Hypothalamus (tissue), 51 donors: ENCODE measurements around the gene ZNF202.
"Not testable (repeated sequence)": the region's sequence is repeated elsewhere in the genome, so short reads cannot be mapped to it uniquely, and the experiment has no call there.

Experiments used
- DNase-seq, 51 donors: peaks; one replicate each; lab custom pipeline; 2025; lab: John Stamatoyannopoulos, UW

ZNF202 gene

DNA sequence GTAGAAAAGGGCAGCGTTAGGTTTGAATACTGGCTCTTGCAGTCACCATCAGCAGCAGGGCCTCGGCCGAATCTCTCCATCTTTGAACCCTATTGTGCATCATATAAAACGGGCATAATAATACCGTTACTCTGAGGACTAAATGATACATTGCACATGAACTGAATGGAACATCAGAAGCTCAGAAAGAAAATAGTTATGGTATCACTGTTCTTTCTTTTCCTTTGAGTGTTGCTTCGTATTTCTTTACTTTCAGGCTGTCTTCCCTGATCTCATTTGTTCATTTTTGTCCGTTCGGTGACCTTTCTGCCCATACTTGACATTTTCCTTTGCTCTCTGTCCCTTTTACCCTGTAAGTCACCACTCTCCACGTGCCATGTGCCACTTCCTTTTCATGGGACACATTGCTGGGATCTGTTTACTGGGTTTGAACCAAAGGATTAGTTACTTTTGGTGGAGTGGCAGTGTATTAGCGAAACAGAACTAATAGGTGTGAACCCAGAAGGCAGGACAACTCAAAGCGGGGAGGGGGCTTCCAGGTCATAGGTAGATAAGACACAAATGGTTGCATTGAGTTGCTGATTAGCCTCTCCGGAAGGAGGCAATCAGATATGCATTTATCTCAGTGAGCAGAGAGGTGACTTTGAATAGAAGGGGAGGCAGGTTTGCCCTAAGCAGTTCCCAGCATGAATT is 717 bp upstream of the ZNF202 start:
- peak in 3 of 51 donors; percentile 15 to 57 (median 23) for DNase-seq

DNA sequence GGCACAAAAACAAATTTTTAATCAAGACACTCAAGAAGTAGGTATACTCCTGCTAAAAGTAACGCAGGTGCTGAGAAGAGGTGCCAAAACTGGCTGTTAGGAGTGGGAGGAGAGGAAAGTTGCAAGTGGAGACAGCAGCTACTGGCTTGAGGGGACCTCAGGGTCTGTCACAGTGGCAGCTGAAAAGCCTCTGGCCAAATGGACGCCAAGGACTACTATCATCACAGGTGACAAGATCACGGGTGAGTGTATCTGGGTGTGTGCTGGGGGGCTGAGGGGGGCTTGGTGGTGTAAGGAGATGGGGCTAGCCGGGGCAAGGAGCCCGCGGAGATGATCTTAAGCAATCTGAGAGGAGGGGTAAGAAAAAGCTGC is 687 bp downstream of the ZNF202 start:
- peak in 1 of 51 donors; percentile 22 for DNase-seq

DNA sequence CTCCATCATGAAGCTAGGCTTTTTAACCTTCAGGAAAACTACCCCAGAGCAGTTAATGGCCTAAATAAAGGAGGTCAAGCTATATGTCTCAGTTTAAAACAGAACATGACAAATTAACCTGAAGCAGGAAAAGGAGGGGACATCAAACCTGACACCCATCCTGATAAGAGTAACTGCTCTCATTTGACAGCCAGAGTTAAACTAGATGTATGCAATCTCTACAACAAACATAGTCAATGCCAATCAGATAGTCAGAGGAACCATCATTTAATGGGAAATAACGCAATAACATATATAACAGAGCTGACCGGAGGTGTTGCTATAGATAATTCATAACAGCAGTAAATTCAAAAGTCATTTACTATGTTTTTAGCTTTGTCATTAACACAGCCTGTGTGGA is 3.1 kb downstream of the ZNF202 start:
- DNase-seq = no peak

DNA sequence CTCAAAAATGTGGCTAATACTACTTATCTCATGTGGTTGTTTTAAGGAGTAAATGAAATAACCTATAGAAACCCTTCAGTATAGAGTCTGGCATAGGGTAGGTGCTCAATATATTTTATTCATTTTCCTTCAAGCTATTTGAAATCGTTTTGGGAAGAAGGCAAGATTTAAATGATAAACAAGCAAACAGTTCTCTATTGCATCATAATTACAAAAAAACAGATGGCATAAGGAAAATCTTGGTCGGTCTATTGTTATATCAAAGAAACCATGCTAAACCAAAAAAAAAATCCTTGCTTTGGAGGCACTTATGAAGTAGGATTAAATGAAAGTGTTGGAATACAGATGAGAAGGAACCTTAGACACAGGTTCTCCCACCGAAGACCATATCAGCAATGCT is 4.7 kb downstream of the ZNF202 start:
- DNase-seq = no peak

DNA sequence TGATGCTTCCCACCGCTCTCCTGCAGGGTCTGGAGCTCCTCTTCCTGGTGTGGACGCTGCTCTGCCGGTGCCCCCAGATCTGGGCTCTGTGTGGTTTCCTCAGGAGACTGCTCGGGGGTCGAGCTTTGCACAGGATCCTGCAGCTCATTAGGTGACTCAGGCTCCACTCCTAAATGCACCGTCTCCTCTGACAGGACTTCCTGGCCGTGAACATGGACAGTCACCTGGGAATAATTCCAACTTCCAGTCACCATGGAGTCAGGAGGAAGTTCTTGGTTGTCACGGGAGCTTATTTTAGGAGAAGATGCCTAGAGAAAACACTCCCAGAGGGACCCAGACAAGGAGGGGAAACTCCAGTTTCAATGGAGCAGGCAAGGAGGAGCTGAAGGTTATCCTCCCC is 11.9 kb downstream of the ZNF202 start:
- DNase-seq = no peak

DNA sequence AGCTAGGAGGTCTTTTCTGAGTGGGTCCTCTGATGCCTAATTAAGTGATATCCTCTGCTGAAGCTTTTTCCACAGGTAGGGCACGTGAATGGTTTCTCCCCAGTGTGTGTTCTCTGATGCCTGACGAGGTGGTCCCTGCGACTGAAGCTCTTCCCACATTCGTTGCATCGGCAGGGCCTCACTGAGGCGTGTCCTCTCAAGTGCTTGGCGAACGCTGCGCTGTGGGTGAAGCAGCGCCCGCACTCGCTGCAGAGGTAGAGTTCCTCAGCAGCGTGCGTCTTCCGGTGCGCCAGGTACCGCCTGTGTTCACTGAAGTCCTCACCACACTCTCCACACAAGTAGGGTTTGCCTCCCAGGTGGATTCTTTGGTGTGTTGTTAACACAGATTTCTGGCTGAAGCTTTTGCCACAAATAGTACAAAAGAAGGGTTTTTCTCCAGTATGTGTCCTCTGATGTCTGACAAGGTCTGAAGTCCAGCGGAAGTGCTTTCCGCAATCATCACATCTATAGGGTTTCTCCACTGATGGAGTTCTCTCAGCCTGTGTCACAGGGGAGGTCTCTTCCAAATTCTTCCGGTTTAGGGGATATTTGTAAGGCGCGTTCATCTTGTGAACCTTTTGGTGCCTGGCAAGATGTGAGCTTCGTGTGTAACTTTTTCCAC is 15.3 kb downstream of the ZNF202 start:
- no peak for DNase-seq

DNA sequence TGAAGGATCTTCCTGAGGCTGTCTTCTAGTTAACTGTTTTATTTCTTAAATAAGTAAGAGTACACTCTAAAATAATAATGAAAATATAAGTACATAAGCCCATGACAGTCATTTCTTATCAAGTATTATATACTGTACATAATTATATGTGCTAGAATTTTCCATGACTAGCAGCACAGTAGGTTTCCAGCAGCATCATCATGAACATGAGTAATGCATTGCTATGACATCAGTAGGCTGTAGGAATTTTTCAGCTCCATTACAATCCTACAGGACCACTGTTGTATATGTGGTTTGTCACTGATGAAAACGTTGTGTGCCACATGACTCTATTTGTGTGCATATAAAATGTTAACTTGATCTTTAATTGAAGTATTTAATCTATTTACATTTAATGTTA is 22.0 kb downstream of the ZNF202 start:
- no peak for DNase-seq

DNA sequence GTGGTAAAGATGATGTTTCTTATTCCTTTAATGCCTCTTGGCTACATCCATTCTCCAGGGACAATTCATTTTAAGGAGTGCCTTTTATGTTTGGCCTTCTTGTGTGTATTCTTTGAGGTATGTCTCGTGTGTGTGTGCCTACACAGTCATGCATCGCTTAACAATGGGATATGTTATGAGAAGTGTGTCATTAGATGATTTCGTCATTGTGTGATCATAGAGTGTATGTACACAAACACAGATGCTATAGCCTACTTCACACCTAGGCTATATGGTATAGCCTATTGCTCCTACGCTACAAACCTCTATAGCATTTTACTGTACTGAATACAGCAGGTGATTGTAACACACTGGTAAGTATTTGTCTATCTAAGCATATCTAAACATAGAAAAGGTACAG is 23.0 kb downstream of the ZNF202 start:
- no peak for DNase-seq

DNA sequence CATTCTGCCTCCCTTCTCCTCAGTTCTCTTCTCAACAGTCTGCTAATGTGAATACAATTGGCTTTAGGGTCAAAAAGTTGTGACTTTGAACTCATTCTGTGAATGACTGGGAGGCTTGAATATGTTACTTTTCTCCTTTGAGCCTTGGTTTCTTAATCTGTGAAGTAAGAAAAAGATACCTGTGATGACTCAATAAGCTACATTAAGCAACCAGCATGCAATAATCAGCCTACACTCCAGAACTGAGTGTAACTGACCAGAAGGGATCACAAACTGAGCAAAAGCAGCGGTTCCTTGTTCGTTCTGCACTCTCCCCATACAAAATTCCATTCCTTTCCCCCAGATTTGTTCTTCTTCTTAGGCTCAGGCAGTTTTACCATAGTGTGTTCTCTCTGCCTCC is 23.4 kb downstream of the ZNF202 start:
- DNase-seq = no peak

DNA sequence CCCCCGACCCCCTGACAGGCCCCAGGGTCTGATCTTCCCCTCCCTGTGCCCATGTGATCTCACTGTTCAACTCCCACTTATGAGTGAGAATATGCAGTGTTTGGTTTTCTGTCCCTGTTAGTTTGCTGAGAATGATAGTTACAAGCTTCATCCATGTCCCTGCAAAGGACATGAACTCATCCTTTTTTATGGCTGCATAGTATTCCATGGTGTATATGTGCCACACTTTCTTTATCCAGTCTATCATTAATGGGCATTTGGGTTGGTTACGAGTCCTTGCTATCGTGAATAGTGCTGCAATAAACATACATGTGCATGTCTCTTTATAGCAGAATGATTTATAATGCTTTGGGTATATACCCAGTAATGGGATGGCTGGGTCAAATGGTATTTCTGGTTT is 28.8 kb downstream of the ZNF202 start:
- not testable (repeated sequence) for DNase-seq

DNA sequence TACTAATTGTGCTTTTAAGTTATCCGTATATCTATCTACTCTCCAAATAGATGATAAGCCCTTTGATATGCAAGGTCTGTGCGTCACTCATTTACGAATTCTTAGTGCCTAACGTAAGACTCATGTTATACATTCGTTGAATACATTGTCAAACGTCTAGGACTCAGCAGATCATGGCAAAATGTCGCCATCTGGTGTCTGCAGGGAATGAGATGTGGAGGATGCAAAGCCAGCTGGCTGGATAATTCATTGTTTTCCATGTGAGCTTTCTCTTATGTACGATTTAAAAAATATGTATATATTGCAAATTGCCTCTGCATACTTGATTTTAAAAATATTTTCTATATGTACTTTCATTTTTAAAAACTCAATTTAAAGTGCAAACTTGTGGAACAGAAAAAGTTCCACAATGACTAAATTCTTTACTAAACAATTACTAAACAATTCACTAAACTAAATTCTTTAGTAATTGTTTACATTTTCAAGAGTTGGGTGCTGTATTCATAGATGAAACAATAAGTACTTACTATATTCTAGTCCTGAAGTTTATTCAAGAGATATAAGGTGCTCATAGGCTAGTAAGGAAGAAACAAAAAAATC is 33.8 kb downstream of the ZNF202 start:
- peak in 28 of 51 donors; percentile 1 to 63 (median 30) for DNase-seq

DNA sequence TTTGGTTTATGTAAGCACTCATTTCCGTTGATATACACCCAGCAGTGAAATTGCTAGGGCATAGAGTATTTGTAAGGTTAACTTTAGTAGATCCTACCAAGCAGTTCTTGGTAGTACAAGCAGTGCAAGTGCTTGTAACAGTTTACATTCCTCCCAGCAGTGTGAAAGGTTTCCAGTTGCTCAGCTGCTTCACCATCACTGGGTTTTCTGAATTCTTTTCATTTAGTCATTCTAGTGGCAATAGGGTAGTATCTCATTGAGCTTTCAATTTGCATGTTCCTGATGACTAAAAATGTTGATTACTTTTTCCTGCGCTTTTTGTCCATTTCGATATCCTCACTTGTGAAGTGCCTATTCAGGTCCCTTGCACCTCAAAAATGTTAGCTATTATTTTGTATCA is 34.3 kb downstream of the ZNF202 start:
- DNase-seq = no peak

DNA sequence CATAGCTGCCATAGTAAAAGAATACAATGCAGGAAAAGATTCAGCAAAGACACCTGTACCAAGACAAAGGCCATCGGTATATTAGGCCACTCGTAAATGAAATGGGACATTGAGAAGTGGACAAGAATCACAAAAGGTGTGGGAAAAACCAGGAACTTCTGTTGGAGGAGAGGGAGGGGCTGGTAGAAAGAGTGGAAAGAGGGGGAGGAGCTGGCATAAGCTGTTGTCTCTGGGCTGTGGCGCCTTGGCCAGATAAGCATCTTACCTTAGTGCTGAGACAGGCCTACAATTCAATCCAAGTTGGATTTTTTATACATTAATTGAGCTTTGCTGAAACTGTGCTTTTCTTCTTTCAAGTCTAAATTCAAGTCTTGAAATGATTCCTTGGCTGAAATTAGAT is 37.1 kb downstream of the ZNF202 start:
- DNase-seq = no peak

DNA sequence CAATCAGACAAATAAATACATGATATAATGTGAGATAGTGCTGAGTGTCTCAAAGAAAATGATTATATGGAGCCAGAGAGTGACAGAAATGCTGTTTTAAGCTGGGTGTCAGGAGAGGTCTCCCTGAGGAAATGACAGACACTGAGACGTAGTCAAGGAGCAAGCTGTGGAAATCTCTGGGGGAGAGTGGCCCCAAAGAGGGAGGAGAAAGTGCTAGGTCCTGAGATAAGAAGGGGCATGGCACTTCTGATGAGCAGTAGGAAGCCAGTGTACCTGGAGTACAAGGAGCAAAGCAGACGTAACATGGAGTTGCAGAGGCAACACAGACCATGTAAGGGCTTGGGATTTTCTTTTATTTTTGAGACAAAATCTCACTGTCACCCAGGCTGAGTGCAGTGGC is 38.8 kb downstream of the ZNF202 start:
- DNase-seq = no peak

DNA sequence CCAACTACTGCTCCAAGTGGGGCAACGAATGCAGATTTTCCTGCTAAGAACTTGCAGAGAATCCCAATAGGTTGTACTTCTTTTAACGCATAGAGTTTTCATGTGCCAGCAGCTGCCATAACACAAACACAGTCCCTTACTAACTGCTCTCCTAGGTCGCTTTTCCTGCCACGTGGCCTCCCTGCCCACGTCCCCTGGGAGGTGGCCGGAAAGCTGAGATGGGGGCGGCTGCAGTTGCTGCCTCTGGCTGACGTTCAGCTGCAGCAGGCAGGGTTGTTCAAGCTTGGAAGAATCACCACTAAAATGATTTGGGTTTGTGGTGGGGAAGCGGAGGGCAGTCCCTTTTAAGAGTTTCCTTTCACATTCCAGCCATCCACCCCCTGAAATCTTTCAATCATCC is 39.3 kb downstream of the ZNF202 start:
- DNase-seq = no peak

DNA sequence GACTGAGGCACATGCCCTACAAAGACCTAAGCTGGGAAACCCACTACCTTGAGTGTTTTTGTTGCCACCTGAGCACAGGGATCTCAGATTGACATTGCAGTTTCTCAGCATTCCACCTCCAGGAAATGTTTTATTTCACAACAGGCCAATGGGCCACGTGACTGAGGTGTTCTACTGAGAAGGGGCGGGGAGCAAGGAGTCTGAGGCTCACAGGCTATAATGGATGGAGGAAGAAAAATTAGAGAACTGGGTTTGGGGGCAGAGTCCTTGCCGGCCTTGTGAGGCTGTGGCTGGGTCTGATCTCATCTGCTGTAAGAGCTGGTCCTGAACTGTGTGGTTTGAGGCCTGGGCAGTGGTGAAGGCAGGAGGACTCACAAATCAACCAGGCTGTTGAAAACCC is 40.7 kb downstream of the ZNF202 start:
- no peak for DNase-seq

DNA sequence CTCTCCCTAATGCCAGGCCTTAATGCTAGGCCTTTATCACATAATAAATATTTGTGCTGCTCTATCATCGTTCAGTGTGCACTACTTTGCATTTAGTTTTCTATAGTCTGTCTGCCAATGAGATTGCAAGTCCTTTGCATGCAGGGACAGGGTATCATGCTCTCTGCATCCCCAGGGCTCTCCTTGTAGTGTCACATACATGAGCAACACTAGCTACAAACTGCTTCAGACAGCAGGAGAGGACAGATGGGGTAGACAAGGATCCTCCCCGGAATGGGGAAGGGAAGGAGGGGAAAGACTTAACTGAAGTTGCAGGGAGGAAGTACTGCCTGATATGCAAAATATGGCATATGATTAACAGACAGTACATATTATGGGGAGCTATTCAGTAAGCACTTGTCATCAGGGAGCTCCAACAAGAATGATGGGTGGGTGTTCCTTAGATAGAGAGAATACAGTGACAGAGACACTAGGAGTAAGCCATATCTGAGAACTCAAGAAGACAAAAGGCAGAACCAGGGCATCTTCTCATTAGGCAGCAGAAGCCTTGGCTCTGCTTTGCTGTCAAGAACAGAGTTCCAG is 42.8 kb downstream of the ZNF202 start:
- no peak for DNase-seq

DNA sequence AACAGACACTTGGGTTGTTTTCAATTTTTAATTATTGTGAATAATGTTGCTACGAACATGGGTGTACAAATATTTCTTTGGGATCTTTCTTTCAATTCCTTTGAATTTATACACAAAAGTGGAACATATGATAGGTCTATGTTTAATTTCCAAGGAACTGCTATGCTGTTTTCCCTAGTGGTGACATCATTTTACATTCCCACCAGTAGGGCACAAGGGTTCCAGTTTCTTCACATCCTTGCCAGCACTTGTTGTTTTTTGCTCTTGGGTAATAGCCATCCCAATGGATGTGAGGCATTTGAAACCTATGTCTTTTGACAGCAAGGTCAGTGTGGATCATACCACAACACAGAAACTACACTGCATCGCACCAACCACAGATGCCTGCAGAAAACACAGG is 45.3 kb downstream of the ZNF202 start:
- DNase-seq = no peak

DNA sequence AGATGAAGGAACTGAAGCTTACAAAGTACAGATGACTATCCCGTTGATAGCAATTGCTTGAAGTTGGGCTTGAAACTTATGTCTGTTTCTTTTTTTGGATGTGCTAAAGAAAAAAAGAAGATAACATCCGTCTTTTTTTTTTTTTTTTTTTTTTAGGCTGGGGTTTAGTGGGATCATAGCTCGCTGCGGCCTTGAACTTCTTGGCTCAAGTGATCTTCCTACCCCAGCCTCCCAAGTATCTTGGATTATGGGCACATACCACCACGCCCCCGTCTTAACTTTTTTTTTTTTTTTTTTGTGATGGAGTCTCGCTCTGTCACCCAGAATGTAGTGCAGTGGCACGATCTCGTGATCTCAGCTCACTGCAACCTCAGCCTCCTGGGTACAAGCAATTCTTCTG is 46.2 kb downstream of the ZNF202 start:
- no peak for DNase-seq

DNA sequence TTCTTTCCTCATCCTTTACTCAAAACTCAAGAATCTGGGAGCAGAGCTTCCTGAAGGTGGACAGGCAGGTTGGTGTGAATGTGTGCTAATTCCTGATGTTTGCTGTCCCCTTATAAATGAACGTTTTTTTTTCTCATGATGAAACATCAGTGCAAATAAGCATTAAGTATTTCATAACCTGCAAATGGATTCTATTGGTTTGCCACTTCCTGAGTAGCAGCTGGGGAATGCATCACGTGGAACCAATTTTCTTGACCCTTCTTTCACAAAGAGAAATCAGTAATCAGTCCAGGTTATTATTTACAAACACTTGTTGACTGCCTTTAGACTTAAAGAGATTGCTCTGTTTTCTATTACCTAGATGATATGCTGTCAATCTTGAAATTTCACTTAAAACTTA is 46.9 kb downstream of the ZNF202 start:
- no peak for DNase-seq

DNA sequence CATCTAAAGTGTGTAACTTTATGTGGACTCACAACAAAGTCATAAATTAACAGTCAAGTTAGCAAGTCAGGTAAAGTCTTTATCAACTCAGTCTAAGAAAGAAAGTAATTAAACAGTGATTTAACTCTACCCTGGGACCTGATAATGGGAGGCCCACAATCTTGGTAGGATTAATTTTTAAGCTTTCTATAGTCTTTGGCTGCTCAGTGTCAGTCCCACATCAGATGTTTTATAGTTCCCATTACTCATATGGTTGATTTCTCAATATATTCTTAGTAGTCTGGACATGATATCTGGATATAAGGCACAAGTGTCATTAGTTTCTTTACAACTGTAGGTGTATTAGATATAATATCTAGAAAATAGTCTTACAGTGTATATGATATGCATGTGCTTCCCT is 48.5 kb downstream of the ZNF202 start:
- no peak for DNase-seq

DNA sequence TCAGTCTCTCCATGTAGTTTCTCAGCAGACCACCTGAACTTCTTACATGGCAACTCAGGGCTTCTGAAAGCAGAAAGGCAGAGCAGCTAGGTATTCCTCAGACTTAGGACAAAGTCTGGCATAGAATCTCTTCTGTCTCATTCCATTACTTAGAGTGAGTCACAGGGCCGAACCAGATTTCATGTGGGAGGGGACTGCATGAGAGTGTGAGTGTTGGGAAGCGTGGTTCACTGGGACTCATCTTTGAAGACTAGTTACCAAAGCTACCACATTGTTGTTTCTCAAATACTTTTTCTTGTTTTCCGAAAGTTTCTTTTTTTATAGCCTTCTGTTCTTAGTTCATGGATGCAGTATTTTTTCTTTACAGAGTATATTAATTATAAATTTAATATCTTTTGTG is 51.0 kb downstream of the ZNF202 start:
- DNase-seq = no peak
